OCI-M2 (cell line): ENCODE measurements around the gene NKAPD1.
"Not testable (repeated sequence)": the region's sequence is repeated elsewhere in the genome, so short reads cannot be mapped to it uniquely, and the experiment has no call there.

Experiments
- DNase-seq: peaks from one replicate; lab custom pipeline; 2025; ENCODE audit not compliant: unreplicated experiment; lab: John Stamatoyannopoulos, UW

NKAPD1 gene

DNA sequence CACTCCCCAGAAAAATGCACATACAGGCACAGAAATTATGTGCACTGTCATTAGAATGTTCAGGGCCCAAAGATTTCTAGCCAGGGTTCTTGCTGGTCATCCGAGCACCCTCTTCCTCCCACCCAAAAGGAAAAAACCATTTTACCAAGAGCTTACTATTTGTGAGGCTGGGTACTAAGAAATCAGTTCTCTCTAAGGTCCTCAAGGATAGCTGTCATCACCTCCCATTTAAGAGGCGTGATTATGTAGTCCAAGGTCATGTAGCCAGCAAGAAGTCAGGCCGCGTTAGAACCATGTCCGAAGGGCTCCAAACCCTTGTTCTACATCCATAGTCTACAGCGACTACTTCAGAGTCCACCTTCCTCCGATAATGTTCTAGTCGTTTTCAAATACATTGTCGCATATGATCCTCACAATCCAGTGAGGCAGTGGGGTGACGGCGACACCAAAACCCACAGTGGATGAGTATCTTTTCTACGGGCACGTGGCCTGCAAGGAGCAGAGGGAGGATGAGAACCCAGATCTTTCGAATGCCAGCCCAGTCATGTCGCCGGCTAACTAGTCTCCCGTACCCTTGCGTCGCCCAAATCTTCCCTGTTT, 11.8 kb downstream of the NKAPD1 start:
- DNase-seq = peak; percentile 28

GRCh38 chr11:112086422-112087191, 12.5 kb downstream of the NKAPD1 start, which contains the start of the genes SDHD and TIMM8B:
SDHD (plus strand) TSS chr11:112086873; CDS start chr11:112086908, 35 bp downstream.
TIMM8B (minus strand) TSS chr11:112086756; CDS start chr11:112086723, 33 bp downstream.
- DNase-seq = peak; percentile 25

GRCh38 chr11:112087212-112087611, 13.1 kb downstream of the NKAPD1 start:
- DNase-seq = no peak

DNA sequence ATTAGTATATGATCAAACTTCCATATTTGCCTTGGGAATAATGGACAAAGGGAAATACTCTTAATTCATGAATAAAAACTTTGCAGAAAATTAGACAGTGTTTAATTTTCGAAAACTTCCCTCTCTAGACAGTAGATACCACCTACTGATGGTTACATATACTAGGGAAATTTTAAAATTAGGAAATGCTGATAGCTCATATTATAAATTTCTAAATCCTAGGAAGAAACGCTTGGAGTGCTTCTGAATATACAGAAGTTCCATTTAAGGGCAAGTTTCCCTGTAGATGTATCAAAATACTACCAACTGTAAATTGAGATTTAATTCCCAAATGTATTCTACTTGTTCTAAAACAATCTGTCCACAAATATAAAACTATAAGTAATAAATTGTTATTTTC, 21.2 kb downstream of the NKAPD1 start:
- not testable (repeated sequence) for DNase-seq

DNA sequence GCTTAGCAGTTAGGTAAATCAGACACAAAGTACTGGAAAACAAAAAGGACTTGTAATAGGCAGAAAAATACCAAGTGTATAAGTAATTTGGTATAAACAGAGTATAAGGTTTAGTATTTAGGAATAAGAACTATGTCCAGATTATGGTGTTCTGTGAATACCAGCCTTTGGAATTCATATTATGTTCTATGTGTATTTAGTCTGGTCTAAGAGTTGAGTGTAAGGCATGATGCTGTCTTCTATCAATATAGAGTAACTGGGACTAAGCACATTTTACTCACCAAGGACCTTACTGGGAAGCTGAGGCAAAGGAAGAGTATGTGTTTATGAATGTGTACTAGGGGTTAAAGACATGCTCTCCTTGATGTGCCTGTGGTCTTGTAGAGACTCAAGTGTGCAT, 22.1 kb downstream of the NKAPD1 start:
- no peak for DNase-seq

DNA sequence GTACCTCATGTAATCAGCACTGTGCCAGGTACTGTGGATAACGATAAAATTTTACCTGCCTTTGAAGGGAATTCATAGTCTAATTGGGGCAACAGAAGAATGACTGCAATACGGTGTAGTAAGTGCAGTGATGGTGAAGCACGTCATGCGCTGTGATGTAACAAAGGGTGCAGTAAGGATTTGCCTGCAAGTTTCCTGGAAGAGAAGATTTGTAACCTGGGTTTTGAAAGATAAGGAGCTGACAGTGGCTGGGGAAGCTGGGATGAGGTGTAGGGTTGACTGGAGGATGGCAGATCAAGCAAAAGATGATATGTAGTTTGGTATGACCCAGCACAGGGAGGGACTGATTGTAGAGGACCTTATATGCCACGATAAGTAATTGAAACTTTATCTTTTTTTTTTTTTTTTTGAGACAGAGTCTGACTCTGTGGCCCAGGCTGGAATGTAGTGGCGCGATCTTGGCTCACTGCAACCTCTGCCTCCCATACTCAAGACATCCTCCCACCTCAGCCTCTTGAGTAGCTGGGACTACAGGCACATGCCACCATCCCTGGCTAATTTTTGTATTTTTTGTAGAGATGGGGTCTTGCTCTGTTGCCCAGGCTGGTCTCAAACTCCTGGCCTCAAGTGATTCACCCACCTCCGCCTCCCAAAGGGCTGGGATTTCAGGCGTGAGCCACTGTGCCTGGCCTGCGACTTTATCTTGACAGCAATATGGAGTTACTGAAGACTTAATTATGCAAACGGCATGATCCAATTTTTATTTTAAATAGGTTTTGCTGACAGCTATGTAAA, 23.8 kb downstream of the NKAPD1 start:
- no peak for DNase-seq

DNA sequence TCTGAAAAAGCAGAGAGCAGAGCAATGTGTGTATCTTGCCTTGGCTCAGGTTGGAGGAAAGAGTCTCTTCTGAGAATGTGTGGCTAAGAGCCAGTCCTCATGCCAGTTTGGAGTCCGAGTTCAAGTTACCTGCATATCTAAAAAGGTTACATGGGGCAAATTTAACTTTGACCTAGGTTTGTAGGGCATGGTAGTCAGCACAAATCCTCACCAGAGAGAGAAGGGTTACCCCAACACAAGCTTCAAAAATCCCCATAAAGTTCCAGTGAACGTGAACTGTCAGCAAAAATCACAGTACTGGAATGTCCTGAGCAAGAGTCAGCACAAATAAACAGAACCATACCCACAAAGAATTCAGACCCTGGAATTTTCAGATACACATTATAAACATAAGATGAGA, 26.4 kb downstream of the NKAPD1 start:
- no peak for DNase-seq

GRCh38 chr11:112103446-112103845, 29.3 kb downstream of the NKAPD1 start:
- no peak for DNase-seq

- DNase-seq = no peak
Measured at GRCh38 chr11:112106070-112106469, 32.0 kb downstream of the NKAPD1 start.

DNA sequence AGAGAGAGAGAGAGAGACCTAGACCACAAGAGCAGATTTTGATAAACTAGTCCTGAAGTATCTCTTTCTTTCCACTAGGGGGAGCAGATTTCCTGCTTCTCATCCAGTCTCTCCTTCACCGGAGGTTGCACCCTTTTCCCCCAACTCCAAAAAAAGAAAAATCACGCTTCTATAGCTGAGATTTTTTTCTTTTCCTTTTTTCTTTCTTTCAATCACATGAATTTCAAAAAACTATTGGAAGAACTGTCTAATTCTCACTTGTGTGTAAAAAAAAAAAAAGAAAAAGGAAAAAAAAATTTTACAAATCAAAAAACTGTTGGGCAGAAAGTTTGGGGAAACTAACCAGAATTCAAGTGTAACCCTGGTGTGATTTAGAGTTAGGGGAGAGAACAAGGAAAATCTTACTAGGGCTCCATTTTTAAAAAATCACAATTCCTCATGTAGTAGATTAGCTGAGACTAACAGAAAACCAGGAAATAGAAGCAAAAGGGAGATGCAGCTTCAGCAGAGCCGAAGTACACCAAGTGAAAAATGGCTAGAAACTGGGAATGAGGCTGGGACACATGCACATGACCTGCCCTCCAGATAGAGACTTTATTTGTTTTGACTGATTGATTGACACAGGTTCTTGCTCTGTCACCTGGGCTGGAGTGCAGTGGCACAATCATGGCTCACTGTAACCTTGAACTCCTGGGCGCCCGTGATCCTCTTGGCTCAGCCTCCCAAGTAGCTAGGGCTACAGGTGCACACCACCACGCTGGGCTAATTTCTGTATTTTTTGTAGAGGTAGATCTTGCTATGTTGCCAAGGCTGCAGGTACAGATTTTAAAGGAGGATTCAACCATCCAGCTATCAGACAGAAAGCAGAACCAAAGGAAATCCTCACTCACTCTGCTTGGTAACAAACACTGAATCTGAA, 39.7 kb downstream of the NKAPD1 start:
- no peak for DNase-seq

- DNase-seq = no peak
Measured at GRCh38 chr11:112114460-112114859, 40.4 kb downstream of the NKAPD1 start.

DNA sequence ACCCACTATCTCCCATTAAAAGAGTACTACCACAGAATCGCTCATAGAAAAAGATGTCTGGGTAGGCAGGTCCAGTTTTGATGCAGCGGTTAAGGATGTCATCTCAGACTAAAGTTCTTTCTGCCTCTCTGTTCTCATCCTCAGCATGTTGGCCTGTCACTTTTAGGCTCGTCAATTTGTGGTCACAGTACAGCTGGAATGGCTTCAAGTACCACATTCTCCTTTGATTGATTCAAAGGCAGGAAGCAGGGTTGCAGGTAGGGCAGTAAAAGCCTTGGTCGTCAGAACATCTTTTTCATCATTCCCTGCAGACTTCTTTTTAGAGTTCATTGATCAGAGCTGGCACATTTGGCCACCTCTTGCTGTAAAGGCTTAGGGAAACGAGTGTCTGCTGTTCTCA, 41.3 kb downstream of the NKAPD1 start:
- DNase-seq = no peak

DNA sequence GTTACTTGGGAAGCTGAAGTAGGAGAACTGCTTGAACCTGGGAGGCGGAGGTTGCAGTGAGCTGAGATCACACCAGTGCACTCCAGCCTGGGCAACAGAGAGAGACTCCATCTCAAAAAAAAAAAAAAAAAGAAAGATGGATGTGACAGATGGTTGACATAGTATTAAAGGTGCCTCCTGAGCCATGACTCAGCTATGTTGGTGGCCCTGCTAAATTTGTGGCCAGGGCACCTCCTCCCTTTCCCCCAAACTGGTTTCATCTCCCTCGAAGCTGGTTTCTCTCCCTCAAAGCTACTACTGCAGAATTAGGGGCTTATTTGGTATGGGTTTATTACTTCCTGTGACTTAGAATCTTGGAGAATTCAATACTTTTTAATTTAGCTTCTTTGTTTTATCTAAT, 44.1 kb downstream of the NKAPD1 start:
- no peak for DNase-seq

DNA sequence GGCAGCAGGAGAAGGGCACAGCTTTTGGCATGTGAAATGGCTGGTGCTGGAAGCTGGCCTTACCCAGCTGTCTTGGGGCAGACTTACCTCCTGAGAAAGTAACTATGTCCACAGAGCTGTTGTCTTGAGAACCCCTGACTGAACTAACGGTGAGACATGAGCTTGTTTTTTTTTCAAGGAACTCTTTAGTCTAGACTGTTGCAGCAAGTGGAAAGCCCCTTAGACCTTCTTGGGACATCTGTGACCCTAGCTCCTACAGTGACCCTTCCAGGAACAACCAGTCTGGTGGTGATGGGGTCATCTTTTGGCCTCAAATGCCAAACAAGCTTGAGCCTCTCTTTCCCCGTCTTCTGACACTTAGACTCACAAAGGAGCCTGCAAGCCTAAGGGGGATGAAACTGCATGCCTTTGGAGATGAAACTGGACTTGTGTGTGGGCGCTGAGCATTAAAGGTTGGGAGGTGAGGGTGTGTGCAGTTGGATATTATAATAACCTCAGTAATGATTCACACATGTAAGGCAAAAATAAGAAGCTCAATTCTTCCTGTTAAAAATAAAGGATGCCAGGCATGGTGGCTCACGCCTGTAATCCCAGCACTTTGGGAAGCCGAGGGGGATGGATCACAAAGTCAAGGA, 48.0 kb downstream of the NKAPD1 start:
- no peak for DNase-seq

- no peak for DNase-seq
Measured at GRCh38 chr11:112123129-112123528, 49.0 kb downstream of the NKAPD1 start.

DNA sequence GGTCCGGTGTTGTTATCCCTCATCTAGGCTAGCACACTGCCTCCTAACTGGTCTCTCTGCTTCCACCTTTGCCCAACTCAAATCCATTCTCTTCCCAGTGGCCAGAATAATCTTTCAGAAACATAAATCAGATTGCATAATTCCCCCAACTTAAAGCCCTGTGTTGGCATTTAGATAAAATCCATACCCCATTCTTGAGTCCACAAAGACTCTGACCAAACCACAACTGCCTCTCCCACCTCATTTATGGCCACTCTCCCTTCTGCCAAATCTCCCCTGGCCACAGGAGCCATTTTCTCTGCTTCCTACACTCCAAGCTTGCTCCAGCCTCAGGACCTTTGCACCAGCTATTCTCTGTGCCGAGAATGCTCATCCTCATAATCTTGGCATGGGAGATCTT, 53.0 kb downstream of the NKAPD1 start:
- no peak for DNase-seq

- no peak for DNase-seq
Measured at GRCh38 chr11:112128483-112129121, 54.5 kb downstream of the NKAPD1 start.

DNA sequence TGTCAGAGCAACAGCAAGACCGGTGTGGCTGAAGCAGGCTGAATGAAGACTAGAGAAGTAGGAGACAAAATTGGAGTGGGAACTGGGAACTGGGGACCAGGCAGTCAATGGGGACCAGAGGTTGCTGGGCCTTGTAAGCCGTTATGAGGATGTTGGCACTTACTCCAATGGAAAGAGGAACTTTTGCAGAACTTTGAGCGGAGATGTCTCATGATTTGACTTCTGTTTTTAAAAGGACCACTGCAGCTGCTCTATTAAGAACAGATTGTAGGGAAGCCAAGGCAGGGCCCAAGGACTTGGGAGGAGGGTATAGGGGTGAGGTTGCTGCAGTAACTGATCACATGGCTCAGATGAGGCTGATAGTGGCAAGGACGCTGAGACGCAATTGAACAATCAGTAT, 55.6 kb downstream of the NKAPD1 start:
- DNase-seq = no peak

DNA sequence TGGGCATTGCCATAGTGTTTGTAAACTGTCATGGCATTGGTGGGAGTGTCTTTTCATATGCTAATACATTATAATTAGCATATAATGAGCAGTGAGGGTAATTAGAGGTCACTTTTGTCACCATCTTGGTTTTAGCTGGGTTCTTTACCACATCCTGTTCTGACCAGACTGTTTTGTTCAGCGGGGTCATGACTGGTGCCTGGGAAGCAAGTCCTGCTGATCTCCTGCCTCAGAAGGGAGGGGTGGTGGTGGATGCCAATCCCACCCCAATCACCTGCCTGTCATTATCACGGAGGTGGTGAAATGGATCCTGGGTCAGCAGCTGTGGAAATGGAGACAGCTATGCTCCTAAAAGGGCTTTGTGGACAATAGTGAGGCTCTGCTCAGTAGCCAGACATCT, 58.6 kb downstream of the NKAPD1 start:
- DNase-seq = no peak

DNA sequence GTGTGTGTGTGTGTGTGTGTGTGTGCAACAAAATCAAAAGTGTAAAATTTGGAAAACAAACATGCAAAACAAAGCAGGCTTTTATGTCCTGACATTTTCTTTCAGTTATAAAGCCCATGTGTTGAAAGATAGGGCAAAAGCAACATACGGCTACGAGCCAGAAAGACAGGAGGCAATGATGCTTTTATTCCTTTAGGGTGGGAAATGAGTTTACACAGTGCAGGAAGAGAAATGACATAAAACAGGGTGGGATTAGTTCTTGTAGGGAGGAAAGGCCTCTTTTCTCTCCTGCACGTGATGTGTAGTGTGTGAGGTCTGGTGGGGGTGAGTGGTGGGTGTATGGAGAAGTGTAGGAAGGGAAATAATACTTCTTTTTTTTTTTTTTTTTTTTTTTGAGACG, 60.4 kb downstream of the NKAPD1 start:
- DNase-seq = no peak
